ENCODE data around the gene PPM1E.

GRCh38 chr17:58755269-58755576, 431 bp upstream of the PPM1E start:
- TF ChIP-seq, protein P1, sequence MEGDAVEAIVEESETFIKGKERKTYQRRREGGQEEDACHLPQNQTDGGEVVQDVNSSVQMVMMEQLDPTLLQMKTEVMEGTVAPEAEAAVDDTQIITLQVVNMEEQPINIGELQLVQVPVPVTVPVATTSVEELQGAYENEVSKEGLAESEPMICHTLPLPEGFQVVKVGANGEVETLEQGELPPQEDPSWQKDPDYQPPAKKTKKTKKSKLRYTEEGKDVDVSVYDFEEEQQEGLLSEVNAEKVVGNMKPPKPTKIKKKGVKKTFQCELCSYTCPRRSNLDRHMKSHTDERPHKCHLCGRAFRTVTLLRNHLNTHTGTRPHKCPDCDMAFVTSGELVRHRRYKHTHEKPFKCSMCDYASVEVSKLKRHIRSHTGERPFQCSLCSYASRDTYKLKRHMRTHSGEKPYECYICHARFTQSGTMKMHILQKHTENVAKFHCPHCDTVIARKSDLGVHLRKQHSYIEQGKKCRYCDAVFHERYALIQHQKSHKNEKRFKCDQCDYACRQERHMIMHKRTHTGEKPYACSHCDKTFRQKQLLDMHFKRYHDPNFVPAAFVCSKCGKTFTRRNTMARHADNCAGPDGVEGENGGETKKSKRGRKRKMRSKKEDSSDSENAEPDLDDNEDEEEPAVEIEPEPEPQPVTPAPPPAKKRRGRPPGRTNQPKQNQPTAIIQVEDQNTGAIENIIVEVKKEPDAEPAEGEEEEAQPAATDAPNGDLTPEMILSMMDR (IDR thresholded peaks at IDR 0.05) = no peak
- no peak for TF ChIP-seq ZFX (IDR thresholded peaks at IDR 0.05; ENCODE audit: borderline replicate concordance)

All from 22Rv1 (cell line).